ENCODE data around the gene GALP. TPM values are rescaled to one million over a fixed set of nuclear protein-coding genes. Genes with fewer than 3 reads are reported as not detected.

The GALP gene
- total RNA-seq, 1 donor from 2014 or later: not detected

DNA sequence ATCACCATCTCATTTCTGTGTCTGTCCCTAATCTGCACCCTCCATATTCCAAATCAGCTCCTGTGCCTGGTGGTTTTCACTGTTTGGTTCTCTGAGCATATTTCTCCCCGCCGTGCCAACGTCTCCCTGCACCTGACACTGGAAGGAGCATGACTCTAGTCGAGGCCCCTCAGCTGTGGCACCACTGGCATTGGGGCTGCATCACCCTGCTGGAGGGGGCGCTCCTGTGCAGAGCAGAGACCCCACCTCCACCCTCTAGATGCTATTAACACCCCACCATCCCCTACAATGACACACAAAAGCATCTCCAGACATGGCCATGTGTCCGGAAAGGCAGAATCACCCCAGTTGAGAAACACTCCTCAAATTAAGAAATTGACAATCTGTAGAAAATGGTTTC is 47.1 kb downstream of the GALP start:
- H3K4me3 ChIP-seq (ENCODE audit: low read depth, low read length): no peak overlapping the region
- no peaks in the 10 kb centered on the region for H3K27me3 ChIP-seq (ENCODE audit: control insufficient read depth, insufficient read depth, low read length)
- TF ChIP-seq, protein P1, sequence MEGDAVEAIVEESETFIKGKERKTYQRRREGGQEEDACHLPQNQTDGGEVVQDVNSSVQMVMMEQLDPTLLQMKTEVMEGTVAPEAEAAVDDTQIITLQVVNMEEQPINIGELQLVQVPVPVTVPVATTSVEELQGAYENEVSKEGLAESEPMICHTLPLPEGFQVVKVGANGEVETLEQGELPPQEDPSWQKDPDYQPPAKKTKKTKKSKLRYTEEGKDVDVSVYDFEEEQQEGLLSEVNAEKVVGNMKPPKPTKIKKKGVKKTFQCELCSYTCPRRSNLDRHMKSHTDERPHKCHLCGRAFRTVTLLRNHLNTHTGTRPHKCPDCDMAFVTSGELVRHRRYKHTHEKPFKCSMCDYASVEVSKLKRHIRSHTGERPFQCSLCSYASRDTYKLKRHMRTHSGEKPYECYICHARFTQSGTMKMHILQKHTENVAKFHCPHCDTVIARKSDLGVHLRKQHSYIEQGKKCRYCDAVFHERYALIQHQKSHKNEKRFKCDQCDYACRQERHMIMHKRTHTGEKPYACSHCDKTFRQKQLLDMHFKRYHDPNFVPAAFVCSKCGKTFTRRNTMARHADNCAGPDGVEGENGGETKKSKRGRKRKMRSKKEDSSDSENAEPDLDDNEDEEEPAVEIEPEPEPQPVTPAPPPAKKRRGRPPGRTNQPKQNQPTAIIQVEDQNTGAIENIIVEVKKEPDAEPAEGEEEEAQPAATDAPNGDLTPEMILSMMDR (IDR thresholded peaks at IDR 0.05; ENCODE audit: insufficient read depth, low read length, poor library complexity, severe bottlenecking): no peak
- DNase-seq (ENCODE audit: low read depth): no peak
- H3K36me3 ChIP-seq (ENCODE audit: control insufficient read depth, insufficient read depth, low read length): no peaks in the 10 kb centered on the region

DNA sequence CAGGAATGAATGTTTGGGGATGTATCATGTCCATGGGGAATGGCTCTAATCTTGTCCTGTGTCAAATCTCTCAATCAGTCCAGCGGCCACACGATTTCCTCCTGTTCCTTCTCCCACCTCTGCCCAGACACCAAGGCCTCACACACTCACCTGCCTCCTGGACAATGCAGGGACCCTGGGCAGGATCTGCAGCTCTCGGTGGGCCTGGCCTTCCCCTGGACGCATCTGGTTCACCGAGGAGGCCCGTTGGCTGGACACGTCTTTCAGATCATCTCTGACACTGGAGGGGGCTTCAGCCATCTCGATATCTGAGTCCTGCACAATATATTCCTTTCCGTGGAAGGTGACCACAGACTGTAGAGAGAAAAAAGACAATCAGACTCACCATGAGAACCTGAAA is 47.7 kb downstream of the GALP start:
- no peak for DNase-seq (ENCODE audit: low read depth)
- Histone ChIP-seq H3K4me3 (ENCODE audit: low read depth, low read length) (no peak overlapping the region), H3K27me3 (ENCODE audit: control insufficient read depth, insufficient read depth, low read length) (no peaks in the 10 kb centered on the region), H3K36me3 (ENCODE audit: control insufficient read depth, insufficient read depth, low read length) (no peaks in the 10 kb centered on the region)
- TF ChIP-seq, protein P1 (IDR thresholded peaks at IDR 0.05; ENCODE audit: insufficient read depth, low read length, poor library complexity, severe bottlenecking): no peak

Other genes with a start within 250 kb of the GALP start
- gene NLRP13, start 243.7 kb upstream of the GALP start, total RNA-seq: not detected in 2 replicates
- not detected in 2 replicates for gene NLRP8, start 228.2 kb upstream of the GALP start, total RNA-seq
- gene NLRP5, start 189.2 kb upstream of the GALP start, total RNA-seq: not detected in 2 replicates
- gene ZNF787, start 54.7 kb upstream of the GALP start, total RNA-seq: 26.6 and 38.3 TPM in 2 replicates
- 35.9 and 40.0 TPM in 2 replicates for gene ZNF444, start 34.7 kb upstream of the GALP start, total RNA-seq
- gene ZSCAN5B, start 21.8 kb downstream of the GALP start, total RNA-seq: not detected in 2 replicates
- not detected in 2 replicates for gene ZSCAN5C, start 26.3 kb downstream of the GALP start, total RNA-seq
- not detected in 2 replicates for gene EDDM13, start 96.7 kb downstream of the GALP start, total RNA-seq
- 6.2 and 7.7 TPM in 2 replicates for gene ZSCAN5A, start 138.8 kb downstream of the GALP start, total RNA-seq
- 1.1 and 5.1 TPM in 2 replicates for gene ZNF582, start 217.5 kb downstream of the GALP start, total RNA-seq
- 2.9 and 3.6 TPM in 2 replicates for gene ZNF583, start 228.3 kb downstream of the GALP start, total RNA-seq

All from kidney epithelial cell (primary cell).